Measurements from ENCODE around the gene CISD1.
A peak's percentile ranks its signal among the peaks of the same experiment; 100 is the strongest.

Gene CISD1

GRCh38 chr10:58322835-58323209 lies 53.9 kb downstream of the CISD1 start:
- ChIA-PET CTCF (no interaction called here), POLR2A (no interaction called here)
- DNase-seq (ENCODE audit: extremely low spot score): no peak
- TF ChIP-seq HDGF (IDR thresholded peaks at IDR 0.05; ENCODE audit: borderline replicate concordance) (no peak), NFRKB (IDR thresholded peaks at IDR 0.05) (no peak), TARDBP (IDR thresholded peaks at IDR 0.05) (no peak), SUZ12 (IDR thresholded peaks at IDR 0.05) (no peak), SP1 (IDR thresholded peaks at IDR 0.05) (no peak), FOXK2 (IDR thresholded peaks at IDR 0.05) (no peak), LEF1 (IDR thresholded peaks at IDR 0.05; ENCODE audit: borderline replicate concordance) (no peak), CTBP1 (IDR thresholded peaks at IDR 0.05; ENCODE audit: borderline replicate concordance) (no peak), FOXA1 (IDR thresholded peaks at IDR 0.05) (no peak), ZNF384 (IDR thresholded peaks at IDR 0.05) (no peak), ARNT (IDR thresholded peaks at IDR 0.05) (no peak), ELF4 (IDR thresholded peaks at IDR 0.05) (no peak), L3MBTL2 (conservative IDR thresholded peaks at IDR 0.05) (no peak), BHLHE40 (IDR thresholded peaks at IDR 0.05; ENCODE audit: borderline replicate concordance) (no peak), FOXM1 (IDR thresholded peaks at IDR 0.05; ENCODE audit: borderline replicate concordance) (no peak)
- TF ChIP-seq, protein P1, sequence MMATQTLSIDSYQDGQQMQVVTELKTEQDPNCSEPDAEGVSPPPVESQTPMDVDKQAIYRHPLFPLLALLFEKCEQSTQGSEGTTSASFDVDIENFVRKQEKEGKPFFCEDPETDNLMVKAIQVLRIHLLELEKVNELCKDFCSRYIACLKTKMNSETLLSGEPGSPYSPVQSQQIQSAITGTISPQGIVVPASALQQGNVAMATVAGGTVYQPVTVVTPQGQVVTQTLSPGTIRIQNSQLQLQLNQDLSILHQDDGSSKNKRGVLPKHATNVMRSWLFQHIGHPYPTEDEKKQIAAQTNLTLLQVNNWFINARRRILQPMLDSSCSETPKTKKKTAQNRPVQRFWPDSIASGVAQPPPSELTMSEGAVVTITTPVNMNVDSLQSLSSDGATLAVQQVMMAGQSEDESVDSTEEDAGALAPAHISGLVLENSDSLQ (IDR thresholded peaks at IDR 0.05): no peak

- ChIA-PET CTCF (no interaction called here), POLR2A (no interaction called here)
- DNase-seq (ENCODE audit: extremely low spot score): no peak
- TF ChIP-seq CTBP1 (IDR thresholded peaks at IDR 0.05; ENCODE audit: borderline replicate concordance) (no peak), FOXK2 (IDR thresholded peaks at IDR 0.05) (no peak), ZNF384 (IDR thresholded peaks at IDR 0.05) (no peak), L3MBTL2 (conservative IDR thresholded peaks at IDR 0.05) (no peak), TARDBP (IDR thresholded peaks at IDR 0.05) (no peak), FOXA1 (IDR thresholded peaks at IDR 0.05) (no peak), ELF4 (IDR thresholded peaks at IDR 0.05) (no peak), BHLHE40 (IDR thresholded peaks at IDR 0.05; ENCODE audit: borderline replicate concordance) (no peak), SP1 (IDR thresholded peaks at IDR 0.05) (no peak), FOXM1 (IDR thresholded peaks at IDR 0.05; ENCODE audit: borderline replicate concordance) (no peak)
Observed at GRCh38 chr10:58326967-58327381, 58.0 kb downstream of the CISD1 start.

DNA sequence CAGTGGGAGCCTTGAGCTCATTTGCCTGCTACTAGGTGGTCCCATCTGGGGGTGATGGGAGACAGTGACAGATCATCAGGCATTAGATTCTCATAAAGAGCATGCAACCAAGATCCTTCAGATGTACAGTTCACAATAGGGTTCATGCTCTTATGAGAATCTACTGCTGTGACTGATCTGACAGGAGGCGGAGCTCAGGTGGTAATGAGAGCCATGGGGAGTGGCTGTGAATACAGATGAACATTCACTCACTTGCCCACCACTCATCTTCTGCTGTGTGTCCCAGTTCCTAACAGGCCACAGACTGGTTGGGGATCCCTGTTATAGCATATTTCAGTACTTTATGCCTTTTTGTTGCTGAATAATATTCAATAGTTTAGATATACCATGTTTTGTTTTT lies 59.3 kb downstream of the CISD1 start:
- DNase-seq (ENCODE audit: extremely low spot score): no peak
- POLR2A ChIA-PET: no interaction called here
- CTCF ChIA-PET: no interaction called here
- TF ChIP-seq LEF1 (IDR thresholded peaks at IDR 0.05; ENCODE audit: borderline replicate concordance): no peak

- no peak for DNase-seq (ENCODE audit: extremely low spot score)
- TF ChIP-seq FOXK2 (IDR thresholded peaks at IDR 0.05) (no peak), TARDBP (IDR thresholded peaks at IDR 0.05) (no peak), SP1 (IDR thresholded peaks at IDR 0.05) (no peak), SUZ12 (IDR thresholded peaks at IDR 0.05) (no peak), FOXA1 (IDR thresholded peaks at IDR 0.05) (no peak), CTBP1 (IDR thresholded peaks at IDR 0.05; ENCODE audit: borderline replicate concordance) (no peak), LEF1 (IDR thresholded peaks at IDR 0.05; ENCODE audit: borderline replicate concordance) (no peak), HDGF (IDR thresholded peaks at IDR 0.05; ENCODE audit: borderline replicate concordance) (no peak), FOXM1 (IDR thresholded peaks at IDR 0.05; ENCODE audit: borderline replicate concordance) (no peak), ELF4 (IDR thresholded peaks at IDR 0.05) (no peak), L3MBTL2 (conservative IDR thresholded peaks at IDR 0.05) (no peak), BHLHE40 (IDR thresholded peaks at IDR 0.05; ENCODE audit: borderline replicate concordance) (no peak), ZNF384 (IDR thresholded peaks at IDR 0.05) (no peak), ARNT (IDR thresholded peaks at IDR 0.05) (no peak), NFRKB (IDR thresholded peaks at IDR 0.05) (no peak)
- TF ChIP-seq, protein P1 (IDR thresholded peaks at IDR 0.05): no peak
- POLR2A ChIA-PET: no interaction called here
- CTCF ChIA-PET: no interaction called here
Observed at GRCh38 chr10:58330431-58330830, 61.5 kb downstream of the CISD1 start.

DNA sequence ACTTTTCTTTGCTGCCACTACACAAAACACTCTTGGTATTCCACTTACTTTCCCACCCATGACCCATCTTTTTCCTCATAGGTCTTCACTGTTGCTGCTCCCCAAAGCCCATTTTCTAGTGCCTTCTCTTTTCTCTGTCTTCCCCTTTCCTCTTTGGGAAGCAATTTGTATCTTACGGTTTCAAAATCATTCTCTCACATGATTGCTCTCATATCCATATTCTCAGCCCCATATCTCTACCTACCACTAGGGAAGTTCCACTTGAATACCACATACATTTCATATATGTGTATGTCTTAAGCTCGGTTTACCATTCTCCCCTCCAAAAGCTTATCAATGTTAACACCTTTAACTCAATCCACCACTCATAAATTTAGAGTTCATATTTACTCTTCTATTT lies 62.7 kb downstream of the CISD1 start:
- CTCF ChIA-PET: no interaction called here
- no peak for DNase-seq (ENCODE audit: extremely low spot score)
- TF ChIP-seq FOXK2 (IDR thresholded peaks at IDR 0.05): no peak
- no peak for TF ChIP-seq ELF4 (IDR thresholded peaks at IDR 0.05)
- TF ChIP-seq LEF1 (IDR thresholded peaks at IDR 0.05; ENCODE audit: borderline replicate concordance): no peak
- TF ChIP-seq SUZ12 (IDR thresholded peaks at IDR 0.05): no peak
- TF ChIP-seq NFRKB (IDR thresholded peaks at IDR 0.05): no peak
- TF ChIP-seq SP1 (IDR thresholded peaks at IDR 0.05): no peak
- TF ChIP-seq ZNF384 (IDR thresholded peaks at IDR 0.05): no peak
- no peak for TF ChIP-seq HDGF (IDR thresholded peaks at IDR 0.05; ENCODE audit: borderline replicate concordance)
- TF ChIP-seq, protein P1 (IDR thresholded peaks at IDR 0.05): no peak
- no peak for TF ChIP-seq FOXM1 (IDR thresholded peaks at IDR 0.05; ENCODE audit: borderline replicate concordance)
- no peak for TF ChIP-seq FOXA1 (IDR thresholded peaks at IDR 0.05)
- no peak for TF ChIP-seq TARDBP (IDR thresholded peaks at IDR 0.05)
- no peak for TF ChIP-seq L3MBTL2 (conservative IDR thresholded peaks at IDR 0.05)
- TF ChIP-seq ARNT (IDR thresholded peaks at IDR 0.05): no peak
- no peak for TF ChIP-seq BHLHE40 (IDR thresholded peaks at IDR 0.05; ENCODE audit: borderline replicate concordance)
- TF ChIP-seq CTBP1 (IDR thresholded peaks at IDR 0.05; ENCODE audit: borderline replicate concordance): no peak
- POLR2A ChIA-PET: no interaction called here

DNA sequence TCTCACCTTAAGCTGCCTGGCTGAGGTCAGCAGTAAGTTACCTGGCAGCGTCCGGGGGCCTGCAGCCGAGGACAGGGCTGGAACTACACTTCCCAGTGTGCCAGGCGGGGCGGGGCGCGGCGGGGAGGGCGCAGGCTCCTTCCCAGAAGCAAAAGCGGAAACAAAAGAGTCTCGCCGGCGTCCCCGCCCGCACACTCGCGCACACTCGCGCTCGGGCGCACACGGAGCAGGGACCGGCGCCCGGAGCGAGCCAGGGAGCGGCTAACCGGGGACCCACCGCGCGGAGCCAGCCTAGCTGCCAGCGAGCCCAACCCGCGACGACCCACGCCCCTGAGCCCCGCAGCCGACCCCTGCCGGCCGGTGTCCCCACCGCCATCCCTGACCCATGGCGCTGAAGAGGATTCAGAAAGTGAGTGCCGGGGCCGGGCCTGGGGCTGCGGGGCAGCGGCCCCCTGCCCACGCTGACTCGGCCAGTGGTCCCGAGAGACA lies 65.9 kb downstream of the CISD1 start, which contains the start of gene UBE2D1:
Gene UBE2D1 (plus strand): TSS at position 190 of the 489 bp plus-strand sequence. CDS start 196 bp downstream, at position 386.
- DNase-seq (ENCODE audit: extremely low spot score): peak; percentile 88
- ChIA-PET CTCF (no interaction called here), POLR2A (interaction anchor here (0.6 to 2.0 kb wide), 3 partner anchors 9 to 50 kb away, joined by 4 to 12 read pairs (median 5); partner anchors contain the start of gene TFAM)
- TF ChIP-seq ZNF384 (IDR thresholded peaks at IDR 0.05): no peak
- no peak for TF ChIP-seq L3MBTL2 (conservative IDR thresholded peaks at IDR 0.05)
- no peak for TF ChIP-seq FOXM1 (IDR thresholded peaks at IDR 0.05; ENCODE audit: borderline replicate concordance)
- TF ChIP-seq TARDBP (IDR thresholded peaks at IDR 0.05): no peak
- TF ChIP-seq SUZ12 (IDR thresholded peaks at IDR 0.05): no peak
- TF ChIP-seq LEF1 (IDR thresholded peaks at IDR 0.05; ENCODE audit: borderline replicate concordance): no peak
- no peak for TF ChIP-seq BHLHE40 (IDR thresholded peaks at IDR 0.05; ENCODE audit: borderline replicate concordance)
- TF ChIP-seq FOXK2 (IDR thresholded peaks at IDR 0.05): no peak
- TF ChIP-seq, protein P1 (IDR thresholded peaks at IDR 0.05): no peak
- TF ChIP-seq FOXA1 (IDR thresholded peaks at IDR 0.05): no peak
- no peak for TF ChIP-seq ARNT (IDR thresholded peaks at IDR 0.05)
- no peak for TF ChIP-seq ELF4 (IDR thresholded peaks at IDR 0.05)
- no peak for TF ChIP-seq NFRKB (IDR thresholded peaks at IDR 0.05)
- no peak for TF ChIP-seq SP1 (IDR thresholded peaks at IDR 0.05)
- TF ChIP-seq HDGF (IDR thresholded peaks at IDR 0.05; ENCODE audit: borderline replicate concordance): no peak

All from HEK293T (cell line).